Measurements from ENCODE around the gene ATXN2. TPM values are rescaled to one million over a fixed set of nuclear protein-coding genes. Genes with fewer than 3 reads are reported as not detected.

The ATXN2 gene
- total RNA-seq, 1 experiment from 2014 or later, result 56.3 TPM

DNA sequence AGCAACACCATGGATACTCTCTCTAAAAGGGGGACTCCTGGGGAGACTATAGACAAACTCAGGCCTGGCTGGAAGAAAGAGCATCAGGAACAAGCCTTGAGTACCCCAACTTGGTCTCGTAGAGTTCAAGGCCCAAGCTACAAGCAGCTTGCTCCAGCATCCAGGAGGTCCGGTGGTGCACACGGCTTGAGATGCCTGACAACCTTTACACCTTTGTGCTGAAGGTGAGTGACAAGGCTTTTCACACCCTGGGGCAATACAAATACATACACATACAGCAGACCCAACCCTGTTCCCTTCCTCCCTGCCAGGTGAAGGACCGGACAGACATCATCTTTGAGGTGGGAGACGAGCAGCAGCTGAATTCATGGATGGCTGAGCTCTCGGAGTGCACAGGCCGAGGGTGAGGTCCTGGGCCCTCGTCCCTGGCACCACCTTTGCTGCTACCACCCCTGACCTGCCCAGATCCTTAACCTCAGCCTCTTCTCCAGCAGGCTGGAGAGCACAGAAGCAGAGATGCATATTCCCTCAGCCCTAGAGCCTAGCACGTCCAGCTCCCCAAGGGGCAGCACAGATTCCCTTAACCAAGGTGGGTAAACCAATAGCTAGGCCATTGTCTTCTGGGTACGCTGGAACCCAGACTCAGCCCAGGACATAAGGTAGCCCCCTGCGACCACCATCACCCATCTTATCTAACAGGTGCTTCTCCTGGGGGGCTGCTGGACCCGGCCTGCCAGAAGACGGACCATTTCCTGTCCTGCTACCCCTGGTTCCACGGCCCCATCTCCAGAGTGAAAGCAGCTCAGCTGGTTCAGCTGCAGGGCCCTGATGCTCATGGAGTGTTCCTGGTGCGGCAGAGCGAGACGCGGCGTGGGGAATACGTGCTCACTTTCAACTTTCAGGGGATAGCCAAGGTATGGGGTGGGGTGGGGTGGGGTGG is 152.2 kb downstream of the ATXN2 start (continued):
- TF ChIP-seq, protein P1, sequence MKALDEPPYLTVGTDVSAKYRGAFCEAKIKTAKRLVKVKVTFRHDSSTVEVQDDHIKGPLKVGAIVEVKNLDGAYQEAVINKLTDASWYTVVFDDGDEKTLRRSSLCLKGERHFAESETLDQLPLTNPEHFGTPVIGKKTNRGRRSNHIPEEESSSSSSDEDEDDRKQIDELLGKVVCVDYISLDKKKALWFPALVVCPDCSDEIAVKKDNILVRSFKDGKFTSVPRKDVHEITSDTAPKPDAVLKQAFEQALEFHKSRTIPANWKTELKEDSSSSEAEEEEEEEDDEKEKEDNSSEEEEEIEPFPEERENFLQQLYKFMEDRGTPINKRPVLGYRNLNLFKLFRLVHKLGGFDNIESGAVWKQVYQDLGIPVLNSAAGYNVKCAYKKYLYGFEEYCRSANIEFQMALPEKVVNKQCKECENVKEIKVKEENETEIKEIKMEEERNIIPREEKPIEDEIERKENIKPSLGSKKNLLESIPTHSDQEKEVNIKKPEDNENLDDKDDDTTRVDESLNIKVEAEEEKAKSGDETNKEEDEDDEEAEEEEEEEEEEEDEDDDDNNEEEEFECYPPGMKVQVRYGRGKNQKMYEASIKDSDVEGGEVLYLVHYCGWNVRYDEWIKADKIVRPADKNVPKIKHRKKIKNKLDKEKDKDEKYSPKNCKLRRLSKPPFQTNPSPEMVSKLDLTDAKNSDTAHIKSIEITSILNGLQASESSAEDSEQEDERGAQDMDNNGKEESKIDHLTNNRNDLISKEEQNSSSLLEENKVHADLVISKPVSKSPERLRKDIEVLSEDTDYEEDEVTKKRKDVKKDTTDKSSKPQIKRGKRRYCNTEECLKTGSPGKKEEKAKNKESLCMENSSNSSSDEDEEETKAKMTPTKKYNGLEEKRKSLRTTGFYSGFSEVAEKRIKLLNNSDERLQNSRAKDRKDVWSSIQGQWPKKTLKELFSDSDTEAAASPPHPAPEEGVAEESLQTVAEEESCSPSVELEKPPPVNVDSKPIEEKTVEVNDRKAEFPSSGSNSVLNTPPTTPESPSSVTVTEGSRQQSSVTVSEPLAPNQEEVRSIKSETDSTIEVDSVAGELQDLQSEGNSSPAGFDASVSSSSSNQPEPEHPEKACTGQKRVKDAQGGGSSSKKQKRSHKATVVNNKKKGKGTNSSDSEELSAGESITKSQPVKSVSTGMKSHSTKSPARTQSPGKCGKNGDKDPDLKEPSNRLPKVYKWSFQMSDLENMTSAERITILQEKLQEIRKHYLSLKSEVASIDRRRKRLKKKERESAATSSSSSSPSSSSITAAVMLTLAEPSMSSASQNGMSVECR (CRISPR knock-in tag; IDR thresholded peaks at IDR 0.05; ENCODE audit: borderline replicate concordance), result no peak
- TF ChIP-seq, protein P2, sequence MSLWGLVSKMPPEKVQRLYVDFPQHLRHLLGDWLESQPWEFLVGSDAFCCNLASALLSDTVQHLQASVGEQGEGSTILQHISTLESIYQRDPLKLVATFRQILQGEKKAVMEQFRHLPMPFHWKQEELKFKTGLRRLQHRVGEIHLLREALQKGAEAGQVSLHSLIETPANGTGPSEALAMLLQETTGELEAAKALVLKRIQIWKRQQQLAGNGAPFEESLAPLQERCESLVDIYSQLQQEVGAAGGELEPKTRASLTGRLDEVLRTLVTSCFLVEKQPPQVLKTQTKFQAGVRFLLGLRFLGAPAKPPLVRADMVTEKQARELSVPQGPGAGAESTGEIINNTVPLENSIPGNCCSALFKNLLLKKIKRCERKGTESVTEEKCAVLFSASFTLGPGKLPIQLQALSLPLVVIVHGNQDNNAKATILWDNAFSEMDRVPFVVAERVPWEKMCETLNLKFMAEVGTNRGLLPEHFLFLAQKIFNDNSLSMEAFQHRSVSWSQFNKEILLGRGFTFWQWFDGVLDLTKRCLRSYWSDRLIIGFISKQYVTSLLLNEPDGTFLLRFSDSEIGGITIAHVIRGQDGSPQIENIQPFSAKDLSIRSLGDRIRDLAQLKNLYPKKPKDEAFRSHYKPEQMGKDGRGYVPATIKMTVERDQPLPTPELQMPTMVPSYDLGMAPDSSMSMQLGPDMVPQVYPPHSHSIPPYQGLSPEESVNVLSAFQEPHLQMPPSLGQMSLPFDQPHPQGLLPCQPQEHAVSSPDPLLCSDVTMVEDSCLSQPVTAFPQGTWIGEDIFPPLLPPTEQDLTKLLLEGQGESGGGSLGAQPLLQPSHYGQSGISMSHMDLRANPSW (CRISPR knock-in tag; conservative IDR thresholded peaks at IDR 0.05; ENCODE audit: low read depth), result no peak
- TF ChIP-seq NR1H2 (CRISPR knock-in tag; IDR thresholded peaks at IDR 0.05) (no peak), JUN (CRISPR knock-in tag; IDR thresholded peaks at IDR 0.05) (no peak), PRRX2 (CRISPR knock-in tag; IDR thresholded peaks at IDR 0.05) (no peak)
- TF ChIP-seq, protein P3, sequence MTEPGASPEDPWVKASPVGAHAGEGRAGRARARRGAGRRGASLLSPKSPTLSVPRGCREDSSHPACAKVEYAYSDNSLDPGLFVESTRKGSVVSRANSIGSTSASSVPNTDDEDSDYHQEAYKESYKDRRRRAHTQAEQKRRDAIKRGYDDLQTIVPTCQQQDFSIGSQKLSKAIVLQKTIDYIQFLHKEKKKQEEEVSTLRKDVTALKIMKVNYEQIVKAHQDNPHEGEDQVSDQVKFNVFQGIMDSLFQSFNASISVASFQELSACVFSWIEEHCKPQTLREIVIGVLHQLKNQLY (CRISPR knock-in tag; IDR thresholded peaks at IDR 0.05), result no peak

DNA sequence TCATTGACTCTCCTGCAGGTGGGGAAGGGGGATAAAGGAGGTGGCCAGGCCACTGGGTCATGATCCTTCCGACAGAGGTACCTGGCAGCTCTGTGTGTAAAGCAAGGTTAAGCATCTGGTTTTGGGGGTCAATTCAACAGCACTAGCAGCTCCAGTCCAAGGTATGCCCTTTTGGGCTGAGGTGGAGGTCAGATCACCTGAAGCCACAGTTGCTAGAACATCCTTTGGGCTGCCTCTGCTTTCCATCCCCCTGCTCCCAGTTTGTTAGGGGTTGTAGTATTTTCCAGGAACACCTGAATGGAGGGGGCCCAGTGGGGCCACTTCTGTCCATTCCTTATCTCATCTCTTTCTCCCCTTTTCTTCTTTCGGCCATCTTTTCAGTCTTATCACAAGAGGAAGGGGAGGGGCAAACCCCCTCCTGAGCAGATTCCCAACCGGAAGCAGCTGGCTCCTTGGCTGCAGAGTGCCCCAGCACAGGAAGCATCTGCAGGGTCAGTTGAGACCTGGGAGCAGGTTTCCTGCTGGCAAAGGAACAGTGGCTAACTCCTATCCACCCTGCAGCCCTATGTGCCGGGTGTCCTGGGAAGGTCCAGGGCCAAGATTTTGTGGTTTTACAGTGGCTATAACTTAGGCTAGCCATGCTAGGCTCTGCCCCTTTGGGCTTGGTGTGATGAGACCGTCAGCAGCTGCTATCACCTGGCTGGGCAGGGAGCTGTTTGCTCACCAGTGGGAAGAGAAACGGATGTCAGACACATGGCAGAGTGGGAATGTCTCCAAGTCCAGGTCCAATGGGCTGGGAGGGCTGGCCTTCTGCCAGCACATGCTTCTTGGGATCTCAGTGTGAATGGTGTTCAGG is 153.2 kb downstream of the ATXN2 start:
- TF ChIP-seq, protein P4, sequence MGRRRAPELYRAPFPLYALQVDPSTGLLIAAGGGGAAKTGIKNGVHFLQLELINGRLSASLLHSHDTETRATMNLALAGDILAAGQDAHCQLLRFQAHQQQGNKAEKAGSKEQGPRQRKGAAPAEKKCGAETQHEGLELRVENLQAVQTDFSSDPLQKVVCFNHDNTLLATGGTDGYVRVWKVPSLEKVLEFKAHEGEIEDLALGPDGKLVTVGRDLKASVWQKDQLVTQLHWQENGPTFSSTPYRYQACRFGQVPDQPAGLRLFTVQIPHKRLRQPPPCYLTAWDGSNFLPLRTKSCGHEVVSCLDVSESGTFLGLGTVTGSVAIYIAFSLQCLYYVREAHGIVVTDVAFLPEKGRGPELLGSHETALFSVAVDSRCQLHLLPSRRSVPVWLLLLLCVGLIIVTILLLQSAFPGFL (CRISPR knock-in tag; IDR thresholded peaks at IDR 0.05; ENCODE audit: borderline replicate concordance), result no peak
- TF ChIP-seq, protein P5, sequence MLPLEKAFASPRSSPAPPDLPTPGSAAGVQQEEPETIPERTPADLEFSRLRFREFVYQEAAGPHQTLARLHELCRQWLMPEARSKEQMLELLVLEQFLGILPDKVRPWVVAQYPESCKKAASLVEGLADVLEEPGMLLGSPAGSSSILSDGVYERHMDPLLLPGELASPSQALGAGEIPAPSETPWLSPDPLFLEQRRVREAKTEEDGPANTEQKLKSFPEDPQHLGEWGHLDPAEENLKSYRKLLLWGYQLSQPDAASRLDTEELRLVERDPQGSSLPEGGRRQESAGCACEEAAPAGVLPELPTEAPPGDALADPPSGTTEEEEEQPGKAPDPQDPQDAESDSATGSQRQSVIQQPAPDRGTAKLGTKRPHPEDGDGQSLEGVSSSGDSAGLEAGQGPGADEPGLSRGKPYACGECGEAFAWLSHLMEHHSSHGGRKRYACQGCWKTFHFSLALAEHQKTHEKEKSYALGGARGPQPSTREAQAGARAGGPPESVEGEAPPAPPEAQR (CRISPR knock-in tag; IDR thresholded peaks at IDR 0.05), result no peak
- TF ChIP-seq SMAD3 (CRISPR knock-in tag; IDR thresholded peaks at IDR 0.05; ENCODE audit: borderline replicate concordance), result no peak
- TF ChIP-seq ZNF138 (CRISPR knock-in tag; conservative IDR thresholded peaks at IDR 0.05), result no peak
- TF ChIP-seq CBFB (CRISPR knock-in tag; IDR thresholded peaks at IDR 0.05; ENCODE audit: low read depth), result no peak
- TF ChIP-seq GABPB1 (CRISPR knock-in tag; IDR thresholded peaks at IDR 0.05), result no peak
- H3K36me3 Mint-ChIP-seq, result peaks cover 40% of the 10 kb centered on the region
- ChIA-PET POLR2A (interaction anchor here (0.6 to 1.6 kb wide), 8 partner anchors 10 to 1158 kb away, joined by 3 to 5 read pairs (median 3); no protein-coding TSS in a partner anchor), CTCF (interaction anchor here (0.6 to 3.8 kb wide), 7 partner anchors 11 to 228 kb away, joined by 3 to 38 read pairs (median 8); no protein-coding TSS in a partner anchor)
- DNase-seq (ENCODE audit: low spot score) (peak; percentile 64), ATAC-seq (peak; percentile 32)
- no peak overlapping the region for H3K4me3 Mint-ChIP-seq
- H3K27ac Mint-ChIP-seq, result peak overlapping the region; percentile 94
- H3K9me3 Mint-ChIP-seq, result no peaks in the 10 kb centered on the region
- H3K4me1 Mint-ChIP-seq, result peaks cover 19% of the 10 kb centered on the region
- no peaks in the 10 kb centered on the region for H3K27me3 Mint-ChIP-seq (ENCODE audit: low read depth)

Data from WTC11 (cell line).